HepG2 (cell line): ENCODE measurements around the gene RXYLT1. TPM values are rescaled to one million over a fixed set of nuclear protein-coding genes. Genes with fewer than 3 reads are reported as not detected.

Source experiments
- ARNTL ChIP-seq: sonication (generic); formaldehyde crosslinking; IDR thresholded peaks from 2 replicates; pipeline ENCODE4 v1.4.0; 2020; ENCODE audit warnings: mild to moderate bottlenecking, missing genetic modification reagents
- CCAR2 ChIP-seq: fragments of 200-400 bp; formaldehyde crosslinking; optimal IDR thresholded peaks from 2 replicates; pipeline ENCODE3; 2018; ENCODE audit warnings: low read depth, mild to moderate bottlenecking, low read length, moderate library complexity
- CHCHD3 ChIP-seq: sonication (generic); formaldehyde crosslinking; IDR thresholded peaks from 2 replicates; pipeline ENCODE4 v1.8.0; 2022; ENCODE audit warnings: mild to moderate bottlenecking, missing genetic modification reagents, moderate library complexity
- KAT7 ChIP-seq: IDR thresholded peaks from 2 replicates; pipeline ENCODE4 v1.6.1; 2018; ENCODE audit warnings: borderline replicate concordance, missing compliant biosample characterization
- MXI1 ChIP-seq: IDR thresholded peaks from 3 replicates; pipeline ENCODE4 v1.6.1; 2012; ENCODE audit warnings: low read depth, low read length, inconsistent platforms, borderline replicate concordance
- NKX3-1 ChIP-seq: sonication (generic); formaldehyde crosslinking; IDR thresholded peaks from 2 replicates; pipeline ENCODE4 v1.5.0; 2020; ENCODE audit warnings: missing genetic modification reagents
- PAWR ChIP-seq: sonication (generic); formaldehyde crosslinking; IDR thresholded peaks from 2 replicates; pipeline ENCODE4 v1.4.0; 2020; ENCODE audit warnings: missing genetic modification reagents, mild to moderate bottlenecking, borderline replicate concordance
- SMYD3 ChIP-seq: sonication (generic); formaldehyde crosslinking; IDR thresholded peaks from 2 replicates; pipeline ENCODE4 v1.8.1; 2023; ENCODE audit warnings: mild to moderate bottlenecking, missing genetic modification reagents
- SRSF1 ChIP-seq: fragments of 200-400 bp; formaldehyde crosslinking; optimal IDR thresholded peaks from 2 replicates; pipeline ENCODE3; 2017; ENCODE audit warnings: mild to moderate bottlenecking, low read depth, low read length, moderate library complexity
- WIZ ChIP-seq: sonication (generic); formaldehyde crosslinking; IDR thresholded peaks from 2 replicates; pipeline ENCODE4 v1.5.1; 2020; ENCODE audit warnings: mild to moderate bottlenecking, missing genetic modification reagents
- ZFP36L2 ChIP-seq: sonication (generic); formaldehyde crosslinking; IDR thresholded peaks from 2 replicates; pipeline ENCODE4 v1.4.0; 2020; ENCODE audit warnings: missing genetic modification reagents
- ZMAT3 ChIP-seq: sonication (generic); formaldehyde crosslinking; conservative IDR thresholded peaks from 2 replicates; pipeline ENCODE4 v1.7.0; 2021; ENCODE audit warnings: missing genetic modification reagents
- ZNF232 ChIP-seq: sonication (generic); formaldehyde crosslinking; IDR thresholded peaks from 2 replicates; pipeline ENCODE4 v1.4.0; 2020; ENCODE audit warnings: missing genetic modification reagents, borderline replicate concordance
- ZNF24 ChIP-seq: fragments of 450-650 bp; IDR thresholded peaks from 2 replicates; pipeline ENCODE4 v1.6.1; 2017; ENCODE audit warnings: antibody characterized with exemption, mild to moderate bottlenecking
- ZNF343 ChIP-seq: sonication (generic); formaldehyde crosslinking; IDR thresholded peaks from 2 replicates; pipeline ENCODE4 v1.4.0; 2020; ENCODE audit warnings: mild to moderate bottlenecking, missing genetic modification reagents
- polyA plus RNA-seq, 8 experiments: library from polyadenylated mRNA; depleted of rRNA in 3 of 8; stranded (reverse) in 7 of 8; unstranded in 1 of 8; fragments of >200 nt; fragmentation: Illumina TruSeq in 4 of 8; extraction: Trizol in 4 of 8; gene quantifications; 2 replicates each; pipeline versions ENCODE4 v1.2.1 to v1.2.3, GENCODE V29; 2011 to 2016; ENCODE audit warnings: low read depth in 4 of 8, missing spikeins in 1 of 8, mixed read lengths in 1 of 8; ENCODE audit not compliant: insufficient read depth in 1 of 8
- total RNA-seq, 5 experiments: library from RNA; depleted of rRNA; stranded (reverse); fragments of >200 nt; fragmentation: Illumina TruSeq; extraction: Trizol; gene quantifications; 2 replicates each; pipeline ENCODE4 v1.2.3, GENCODE V29; 2016; ENCODE audit warnings: low read depth in 1 of 5
- TF ChIP-seq, protein P1 (sequence below): sonication (generic); formaldehyde crosslinking; IDR thresholded peaks from 2 replicates; pipeline ENCODE4 v1.5.0; 2020; ENCODE audit warnings: mild to moderate bottlenecking, missing genetic modification reagents
- TF ChIP-seq, protein P2 (sequence below): sonication (generic); formaldehyde crosslinking; IDR thresholded peaks from 2 replicates; pipeline ENCODE4 v1.4.0; 2020; ENCODE audit warnings: missing genetic modification reagents, borderline replicate concordance
- TF ChIP-seq, protein P3 (sequence below): sonication (generic); formaldehyde crosslinking; IDR thresholded peaks from 2 replicates; pipeline ENCODE4 v1.4.0; 2020; ENCODE audit warnings: missing genetic modification reagents

Gene RXYLT1
- total and polyA plus RNA-seq, 2 of the 13 experiments (the other 11 are each of a cell fraction or from before 2014, with no cell fraction given): 8.3 to 15.5 TPM

DNA sequence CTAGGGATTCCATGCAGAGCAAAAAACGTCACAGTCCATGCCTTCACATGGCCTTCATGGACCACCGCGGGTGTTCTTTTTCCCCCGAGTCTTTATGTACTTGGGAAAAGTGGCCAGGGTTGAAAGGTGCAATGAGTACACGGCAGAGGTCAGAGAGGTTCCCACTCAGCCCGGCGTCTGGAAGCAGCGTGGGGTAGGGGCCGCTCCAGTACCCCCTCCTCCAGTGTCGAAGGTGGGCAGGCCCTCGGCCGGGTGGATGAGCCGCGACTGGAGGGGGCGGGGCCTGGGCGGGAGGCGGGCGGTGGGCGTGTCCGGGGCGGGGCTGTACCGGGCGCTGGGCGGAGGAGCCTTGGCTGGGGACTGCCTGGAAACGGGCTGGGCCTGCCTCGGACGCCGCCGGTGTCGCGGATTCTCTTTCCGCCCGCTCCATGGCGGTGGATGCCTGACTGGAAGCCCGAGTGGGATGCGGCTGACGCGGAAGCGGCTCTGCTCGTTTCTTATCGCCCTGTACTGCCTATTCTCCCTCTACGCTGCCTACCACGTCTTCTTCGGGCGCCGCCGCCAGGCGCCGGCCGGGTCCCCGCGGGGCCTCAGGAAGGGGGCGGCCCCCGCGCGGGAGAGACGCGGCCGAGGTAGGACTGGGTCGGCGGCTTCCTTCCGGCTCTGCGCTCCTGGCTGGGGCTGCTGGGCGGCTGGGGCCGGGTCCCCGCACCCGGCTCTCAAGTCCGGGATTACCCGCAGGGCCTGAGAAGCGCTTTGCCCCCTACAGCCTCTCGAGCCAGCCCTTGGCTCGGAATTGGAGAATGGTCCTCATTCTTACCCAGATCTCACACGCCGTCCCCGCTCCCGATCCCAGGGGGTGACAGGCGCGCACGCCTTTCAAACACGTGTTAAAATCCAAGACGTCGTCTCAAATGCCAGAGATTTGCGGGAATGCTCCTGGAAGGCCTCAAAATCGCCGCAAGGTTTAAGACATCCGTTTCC is at the start of gene RXYLT1 (continued):
- TF ChIP-seq MXI1 (peak; percentile 88), CHCHD3 (CRISPR knock-in tag) (no peak), CCAR2 (no peak), PAWR (CRISPR knock-in tag) (no peak), ZMAT3 (CRISPR knock-in tag) (peak; percentile 55; the same call in 1 of the 2 replicates), NKX3-1 (CRISPR knock-in tag) (peak; percentile 10; the same call in 1 of the 2 replicates), SRSF1 (no peak), ZFP36L2 (CRISPR knock-in tag) (no peak), ZNF232 (CRISPR knock-in tag) (0 out of 2 replicates have a peak, but pooled peaks have one; percentile 8), WIZ (CRISPR knock-in tag) (no peak), KAT7 (CRISPR knock-in tag) (0 out of 2 replicates have a peak, but pooled peaks have one; percentile 52), ARNTL (CRISPR knock-in tag) (no peak), ZNF24 (no peak), ZNF343 (CRISPR knock-in tag) (no peak), SMYD3 (CRISPR knock-in tag) (no peak)
- TF ChIP-seq, protein P1, sequence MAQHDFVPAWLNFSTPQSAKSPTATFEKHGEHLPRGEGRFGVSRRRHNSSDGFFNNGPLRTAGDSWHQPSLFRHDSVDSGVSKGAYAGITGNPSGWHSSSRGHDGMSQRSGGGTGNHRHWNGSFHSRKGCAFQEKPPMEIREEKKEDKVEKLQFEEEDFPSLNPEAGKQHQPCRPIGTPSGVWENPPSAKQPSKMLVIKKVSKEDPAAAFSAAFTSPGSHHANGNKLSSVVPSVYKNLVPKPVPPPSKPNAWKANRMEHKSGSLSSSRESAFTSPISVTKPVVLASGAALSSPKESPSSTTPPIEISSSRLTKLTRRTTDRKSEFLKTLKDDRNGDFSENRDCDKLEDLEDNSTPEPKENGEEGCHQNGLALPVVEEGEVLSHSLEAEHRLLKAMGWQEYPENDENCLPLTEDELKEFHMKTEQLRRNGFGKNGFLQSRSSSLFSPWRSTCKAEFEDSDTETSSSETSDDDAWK (CRISPR knock-in tag): no peak
- TF ChIP-seq, protein P2, sequence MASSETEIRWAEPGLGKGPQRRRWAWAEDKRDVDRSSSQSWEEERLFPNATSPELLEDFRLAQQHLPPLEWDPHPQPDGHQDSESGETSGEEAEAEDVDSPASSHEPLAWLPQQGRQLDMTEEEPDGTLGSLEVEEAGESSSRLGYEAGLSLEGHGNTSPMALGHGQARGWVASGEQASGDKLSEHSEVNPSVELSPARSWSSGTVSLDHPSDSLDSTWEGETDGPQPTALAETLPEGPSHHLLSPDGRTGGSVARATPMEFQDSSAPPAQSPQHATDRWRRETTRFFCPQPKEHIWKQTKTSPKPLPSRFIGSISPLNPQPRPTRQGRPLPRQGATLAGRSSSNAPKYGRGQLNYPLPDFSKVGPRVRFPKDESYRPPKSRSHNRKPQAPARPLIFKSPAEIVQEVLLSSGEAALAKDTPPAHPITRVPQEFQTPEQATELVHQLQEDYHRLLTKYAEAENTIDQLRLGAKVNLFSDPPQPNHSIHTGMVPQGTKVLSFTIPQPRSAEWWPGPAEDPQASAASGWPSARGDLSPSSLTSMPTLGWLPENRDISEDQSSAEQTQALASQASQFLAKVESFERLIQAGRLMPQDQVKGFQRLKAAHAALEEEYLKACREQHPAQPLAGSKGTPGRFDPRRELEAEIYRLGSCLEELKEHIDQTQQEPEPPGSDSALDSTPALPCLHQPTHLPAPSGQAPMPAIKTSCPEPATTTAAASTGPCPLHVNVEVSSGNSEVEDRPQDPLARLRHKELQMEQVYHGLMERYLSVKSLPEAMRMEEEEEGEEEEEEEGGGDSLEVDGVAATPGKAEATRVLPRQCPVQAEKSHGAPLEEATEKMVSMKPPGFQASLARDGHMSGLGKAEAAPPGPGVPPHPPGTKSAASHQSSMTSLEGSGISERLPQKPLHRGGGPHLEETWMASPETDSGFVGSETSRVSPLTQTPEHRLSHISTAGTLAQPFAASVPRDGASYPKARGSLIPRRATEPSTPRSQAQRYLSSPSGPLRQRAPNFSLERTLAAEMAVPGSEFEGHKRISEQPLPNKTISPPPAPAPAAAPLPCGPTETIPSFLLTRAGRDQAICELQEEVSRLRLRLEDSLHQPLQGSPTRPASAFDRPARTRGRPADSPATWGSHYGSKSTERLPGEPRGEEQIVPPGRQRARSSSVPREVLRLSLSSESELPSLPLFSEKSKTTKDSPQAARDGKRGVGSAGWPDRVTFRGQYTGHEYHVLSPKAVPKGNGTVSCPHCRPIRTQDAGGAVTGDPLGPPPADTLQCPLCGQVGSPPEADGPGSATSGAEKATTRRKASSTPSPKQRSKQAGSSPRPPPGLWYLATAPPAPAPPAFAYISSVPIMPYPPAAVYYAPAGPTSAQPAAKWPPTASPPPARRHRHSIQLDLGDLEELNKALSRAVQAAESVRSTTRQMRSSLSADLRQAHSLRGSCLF (CRISPR knock-in tag): no peak
- TF ChIP-seq, protein P3, sequence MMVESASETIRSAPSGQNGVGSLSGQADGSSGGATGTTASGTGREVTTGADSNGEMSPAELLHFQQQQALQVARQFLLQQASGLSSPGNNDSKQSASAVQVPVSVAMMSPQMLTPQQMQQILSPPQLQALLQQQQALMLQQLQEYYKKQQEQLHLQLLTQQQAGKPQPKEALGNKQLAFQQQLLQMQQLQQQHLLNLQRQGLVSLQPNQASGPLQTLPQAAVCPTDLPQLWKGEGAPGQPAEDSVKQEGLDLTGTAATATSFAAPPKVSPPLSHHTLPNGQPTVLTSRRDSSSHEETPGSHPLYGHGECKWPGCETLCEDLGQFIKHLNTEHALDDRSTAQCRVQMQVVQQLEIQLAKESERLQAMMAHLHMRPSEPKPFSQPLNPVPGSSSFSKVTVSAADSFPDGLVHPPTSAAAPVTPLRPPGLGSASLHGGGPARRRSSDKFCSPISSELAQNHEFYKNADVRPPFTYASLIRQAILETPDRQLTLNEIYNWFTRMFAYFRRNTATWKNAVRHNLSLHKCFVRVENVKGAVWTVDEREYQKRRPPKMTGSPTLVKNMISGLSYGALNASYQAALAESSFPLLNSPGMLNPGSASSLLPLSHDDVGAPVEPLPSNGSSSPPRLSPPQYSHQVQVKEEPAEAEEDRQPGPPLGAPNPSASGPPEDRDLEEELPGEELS (CRISPR knock-in tag): no peak
